HG03469 (cell line): ENCODE data around the gene SKOR1.

Source experiments
- ATAC-seq: cut with Tn5 transposase; IDR thresholded peaks from one replicate; pipeline ENCODE4 v1.9.1; 2021; ENCODE audit warnings: mild to moderate bottlenecking, moderate library complexity, moderate number of reproducible peaks; ENCODE audit not compliant: unreplicated experiment

The SKOR1 gene

DNA sequence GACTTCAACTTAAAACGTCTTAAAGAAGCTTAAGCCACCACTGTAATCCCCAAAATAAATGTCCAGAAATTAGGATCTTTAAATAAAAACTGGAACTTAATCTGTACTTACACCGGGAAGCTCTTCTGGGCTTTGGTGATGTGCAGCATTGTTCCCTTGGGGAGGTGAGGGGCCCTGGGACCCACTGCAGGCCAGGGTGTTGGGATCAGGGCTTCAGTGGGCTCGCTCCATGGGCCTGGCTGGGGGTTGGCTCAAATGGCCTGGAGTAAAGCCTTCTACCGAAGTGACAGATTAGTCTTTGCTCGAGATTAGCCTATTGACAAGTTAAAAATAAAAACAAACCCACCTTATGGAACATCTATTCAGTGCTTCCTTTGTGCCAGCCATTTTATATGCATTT lies 20.7 kb downstream of the SKOR1 start:
- no peak for ATAC-seq

DNA sequence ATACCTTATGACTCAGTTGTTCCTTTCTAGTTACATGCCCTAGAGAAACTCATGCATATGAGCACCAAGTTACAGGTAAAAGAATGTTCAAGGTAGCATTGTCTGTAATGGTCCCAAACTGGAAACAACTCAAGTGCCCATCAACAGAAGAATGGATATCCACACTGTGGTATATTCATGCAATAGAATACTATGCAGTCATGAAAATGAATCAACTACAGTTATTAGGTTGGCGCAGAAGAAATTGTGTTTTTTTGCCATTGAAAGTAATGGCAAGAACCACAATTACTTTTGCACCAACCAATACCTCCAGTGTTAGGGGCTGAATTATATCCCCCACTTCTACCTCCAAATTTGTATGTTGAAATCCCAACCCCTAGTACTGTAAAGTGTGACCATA lies 24.2 kb downstream of the SKOR1 start:
- ATAC-seq, result no peak

DNA sequence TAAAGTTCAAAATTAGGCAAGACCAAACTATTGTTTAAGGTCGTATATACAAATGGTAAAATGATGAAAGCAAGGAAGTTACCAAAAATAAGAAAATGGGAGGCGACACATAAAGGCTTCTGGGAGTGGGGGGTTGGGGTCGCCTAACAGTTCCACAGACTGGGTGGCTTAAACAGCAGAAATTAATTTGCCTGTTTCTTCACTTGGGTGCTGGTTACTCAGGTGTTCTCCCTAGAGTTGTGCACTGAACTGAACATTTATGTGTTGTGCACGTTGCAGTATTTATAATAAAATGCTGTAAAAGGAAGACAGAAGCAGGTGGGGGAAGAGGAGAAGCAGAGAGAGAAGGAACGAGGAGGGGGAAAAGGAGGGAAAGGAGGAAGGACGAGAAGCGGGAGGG lies 25.0 kb downstream of the SKOR1 start:
- ATAC-seq, result no peak

DNA sequence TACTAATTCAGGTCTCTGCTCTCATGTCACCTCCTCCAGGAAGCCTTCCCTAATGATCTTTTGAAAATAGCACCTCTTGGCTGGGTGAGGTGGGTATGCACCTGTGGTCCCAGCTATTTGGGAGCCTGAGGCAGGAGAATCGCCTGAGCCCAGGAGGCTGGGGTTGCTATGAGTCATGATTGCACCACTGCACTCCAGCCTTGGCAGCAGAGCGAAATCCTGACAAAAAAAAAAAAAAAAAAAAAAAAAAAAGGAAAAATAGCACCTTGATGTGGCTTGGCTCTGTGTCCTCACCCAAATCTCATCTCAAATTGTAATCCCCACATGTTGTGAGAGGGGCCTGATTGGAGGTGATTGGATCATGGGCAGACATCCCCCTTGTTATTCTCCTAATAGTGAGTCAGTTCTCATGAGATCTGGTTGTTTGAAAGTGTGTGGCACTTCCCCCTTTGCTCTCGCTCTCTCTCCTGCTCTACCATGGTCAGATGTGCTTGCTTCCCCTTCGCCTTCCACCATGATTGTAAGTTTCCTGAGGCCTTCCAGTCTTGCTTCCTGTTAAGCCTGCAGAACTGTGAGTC lies 25.8 kb downstream of the SKOR1 start:
- ATAC-seq, result no peak

DNA sequence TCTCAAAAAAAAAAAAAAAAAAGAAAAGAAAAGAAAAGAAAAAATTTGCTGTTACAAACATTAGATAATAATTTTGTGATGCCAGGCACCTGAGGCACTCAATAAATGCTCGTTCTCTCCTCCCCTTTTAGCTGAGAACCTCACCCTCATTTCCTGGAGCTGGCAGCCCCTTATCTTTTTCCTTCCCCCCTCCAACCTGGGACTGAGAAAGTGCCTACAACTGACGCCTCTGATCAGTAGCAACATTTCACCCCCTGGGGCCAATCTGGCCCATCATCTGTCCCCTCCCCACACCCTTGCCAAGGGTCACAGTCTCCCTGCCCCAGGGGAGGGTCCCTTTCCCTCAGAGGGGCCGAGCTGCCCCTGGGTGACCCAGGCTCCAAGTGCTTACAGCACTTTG lies 27.1 kb downstream of the SKOR1 start:
- no peak for ATAC-seq

DNA sequence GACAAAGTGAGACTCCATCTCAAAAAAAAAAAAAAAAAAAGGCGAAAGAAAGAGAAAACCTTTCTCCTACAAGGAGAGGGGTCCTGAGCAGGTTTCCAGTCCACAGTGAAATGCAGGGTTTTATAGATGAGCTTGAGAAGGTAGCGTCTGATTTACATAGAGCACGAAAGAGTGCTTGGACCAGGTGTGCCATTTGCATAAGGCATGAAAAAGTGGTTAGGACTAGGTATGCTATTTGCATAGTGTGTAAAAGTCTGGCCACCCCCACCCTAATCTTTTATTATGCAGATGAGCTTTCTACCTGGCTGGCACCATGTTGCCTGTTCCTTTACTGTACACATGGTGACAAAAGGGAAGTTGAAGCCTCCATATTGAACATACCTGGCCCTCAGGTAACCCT lies 28.1 kb downstream of the SKOR1 start:
- ATAC-seq, result no peak

DNA sequence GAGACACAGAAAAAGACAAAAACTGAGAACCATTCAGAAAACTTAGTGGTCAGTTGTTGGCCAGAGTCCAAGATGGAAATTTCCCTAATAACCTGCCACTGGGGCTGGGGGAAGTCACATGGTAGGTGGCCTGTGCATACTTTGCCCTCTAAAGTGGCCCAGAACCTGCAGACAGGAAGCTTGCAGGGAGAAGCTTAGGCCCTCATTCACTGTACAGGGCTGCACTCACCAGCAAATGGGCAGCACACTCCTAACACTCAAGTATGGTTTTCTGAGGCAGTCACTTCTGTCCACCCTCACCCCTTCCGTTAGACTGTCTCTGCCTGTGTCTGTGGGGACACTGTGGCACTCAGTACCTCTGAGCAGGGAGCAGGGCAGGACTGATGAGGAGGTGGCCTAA lies 29.0 kb downstream of the SKOR1 start:
- no peak for ATAC-seq

DNA sequence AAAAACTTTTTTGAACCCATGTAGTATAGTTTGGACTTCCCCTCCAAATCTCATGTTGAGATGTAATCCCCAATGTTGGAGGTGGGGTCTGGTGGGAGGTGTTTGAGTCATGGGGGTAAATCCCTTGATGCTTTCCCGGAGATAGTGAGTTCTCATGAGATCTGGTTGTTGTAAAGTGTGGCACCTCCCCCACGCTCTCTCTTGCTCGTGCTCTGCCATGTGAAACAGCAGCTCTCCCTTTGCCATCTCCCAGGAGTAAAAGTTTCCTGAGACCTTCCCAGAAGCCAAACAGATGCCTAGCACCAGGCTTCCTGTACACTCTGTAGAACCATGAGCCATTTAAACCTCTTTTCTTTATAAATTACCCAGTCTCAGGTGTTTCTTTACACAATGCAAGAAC lies 30.5 kb downstream of the SKOR1 start:
- no peak for ATAC-seq

DNA sequence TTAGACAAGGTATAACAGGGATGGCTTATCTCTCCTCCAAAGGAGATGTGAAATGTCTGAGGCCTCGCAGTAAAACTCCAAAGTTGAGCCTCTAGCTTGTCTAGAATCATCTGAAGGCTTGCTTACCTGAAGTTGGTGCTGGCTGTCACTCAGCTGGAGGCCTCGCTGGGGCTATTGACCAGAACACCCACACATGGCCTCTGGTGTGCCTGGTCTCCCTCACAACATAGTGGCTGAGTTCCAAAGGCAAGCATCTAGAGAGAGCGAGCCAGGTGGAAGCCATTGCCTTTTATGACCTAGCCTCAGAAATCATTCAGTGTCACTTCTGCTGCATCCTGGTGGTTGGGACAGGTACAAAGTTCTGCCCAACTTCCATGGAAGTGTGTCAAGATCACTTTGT lies 31.9 kb downstream of the SKOR1 start:
- ATAC-seq, result no peak

DNA sequence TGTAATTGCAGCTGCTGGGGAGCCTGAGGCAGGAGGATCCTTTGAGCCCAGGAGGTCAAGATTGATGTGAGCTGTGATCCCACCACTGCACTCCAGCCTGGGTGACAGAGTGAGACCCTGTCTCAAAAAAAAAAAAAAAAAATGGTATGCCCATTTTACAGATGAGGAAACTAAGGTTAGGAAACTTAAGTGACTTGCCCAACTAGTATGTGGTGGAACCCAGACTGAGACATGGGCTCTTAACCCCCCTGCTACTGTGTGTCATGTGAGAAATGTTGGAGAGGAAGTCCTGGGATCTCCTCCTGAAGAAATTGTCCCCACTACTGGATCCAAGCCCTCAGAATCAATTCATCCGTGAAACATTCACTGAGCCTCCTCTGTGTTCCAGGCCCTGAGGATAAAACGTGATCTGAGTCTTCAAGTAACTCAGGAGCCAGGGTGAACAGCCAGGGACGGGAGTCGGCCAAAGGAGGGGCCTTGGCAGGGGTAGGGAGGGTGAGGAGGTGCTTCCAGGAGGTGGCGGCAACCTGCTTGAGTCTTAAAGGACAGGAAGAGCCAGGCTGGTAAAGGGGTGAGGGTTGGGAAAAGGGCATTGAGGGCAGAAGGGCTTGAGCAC lies 34.1 kb downstream of the SKOR1 start:
- no peak for ATAC-seq

DNA sequence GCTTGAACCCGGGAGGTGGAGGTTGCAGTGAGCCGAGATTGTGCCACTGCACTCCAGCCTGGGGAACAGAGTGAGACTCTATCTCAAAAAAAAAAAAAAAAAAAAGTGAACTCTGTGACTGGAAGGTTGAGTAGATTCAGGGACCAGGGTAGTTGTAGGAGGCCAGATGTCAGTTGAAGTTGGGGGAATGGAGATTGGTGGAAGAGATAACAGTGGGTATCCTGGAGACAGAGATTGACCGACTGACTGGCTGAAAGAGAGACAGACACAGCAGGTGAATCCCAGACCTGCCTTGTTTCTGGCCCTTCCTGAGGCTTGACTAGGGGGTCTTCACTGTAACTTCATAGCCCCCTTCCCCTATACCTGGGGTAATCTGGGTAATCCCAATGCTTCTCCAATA lies 36.7 kb downstream of the SKOR1 start:
- no peak for ATAC-seq

DNA sequence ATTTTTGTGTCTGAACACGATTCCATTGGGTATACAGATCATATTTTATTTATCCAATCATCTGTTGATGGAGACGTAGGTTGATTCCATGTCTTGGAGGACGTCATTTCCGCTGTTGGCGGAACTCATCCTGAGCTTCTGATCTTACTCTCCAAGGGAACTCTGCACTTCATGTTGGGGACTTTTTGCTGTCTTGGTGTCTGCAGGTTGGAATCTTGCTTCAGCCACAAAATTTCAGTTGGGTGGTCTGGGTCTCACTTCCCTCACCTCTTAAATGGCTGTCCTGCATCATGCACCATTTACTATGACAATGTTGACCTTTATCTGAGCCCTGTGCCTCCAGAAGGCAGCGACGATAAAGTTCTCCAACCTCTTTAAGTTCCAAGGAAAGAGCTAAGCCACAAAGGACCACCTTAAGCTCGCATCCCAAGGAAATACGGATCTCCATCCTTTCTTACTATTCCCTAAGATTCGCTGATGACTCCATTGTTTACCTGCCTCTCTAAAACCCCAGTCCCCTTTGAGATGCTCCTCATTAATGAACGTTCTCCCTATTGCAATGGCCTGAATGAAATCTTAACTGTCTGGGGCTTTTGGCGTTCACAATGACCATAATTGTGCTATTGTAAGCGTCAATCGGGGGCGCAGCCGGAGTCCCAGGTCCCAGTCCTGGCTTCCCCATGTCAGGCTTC lies 37.6 kb downstream of the SKOR1 start:
- ATAC-seq, result no peak

DNA sequence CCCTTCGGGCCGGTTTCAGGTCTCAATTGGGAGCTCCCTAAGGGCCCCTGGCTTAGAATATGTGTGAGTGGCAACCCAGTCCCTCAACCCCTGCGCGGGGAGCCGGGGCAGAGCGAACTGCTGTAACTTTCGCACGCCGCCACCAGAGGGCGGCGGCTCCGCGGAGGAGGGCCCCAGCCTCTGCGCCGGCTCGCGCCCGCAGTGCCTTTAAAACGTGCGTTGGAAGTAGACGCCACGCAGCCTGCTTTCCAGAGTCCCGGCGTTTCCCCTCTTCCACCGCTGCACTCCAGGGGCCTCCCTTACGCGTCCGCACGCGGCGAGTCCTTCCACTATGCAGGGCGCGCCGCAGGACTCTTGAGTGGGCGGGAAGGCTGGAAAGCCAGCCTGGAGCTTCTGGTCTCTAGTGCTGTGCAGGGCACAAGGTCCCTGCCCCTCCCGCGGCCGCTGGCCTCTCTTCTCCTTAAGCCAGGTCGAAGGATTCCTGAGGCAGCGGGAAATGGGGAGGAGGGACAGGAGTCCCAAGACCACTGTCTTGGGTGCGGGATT lies 38.2 kb downstream of the SKOR1 start:
- ATAC-seq, result no peak

DNA sequence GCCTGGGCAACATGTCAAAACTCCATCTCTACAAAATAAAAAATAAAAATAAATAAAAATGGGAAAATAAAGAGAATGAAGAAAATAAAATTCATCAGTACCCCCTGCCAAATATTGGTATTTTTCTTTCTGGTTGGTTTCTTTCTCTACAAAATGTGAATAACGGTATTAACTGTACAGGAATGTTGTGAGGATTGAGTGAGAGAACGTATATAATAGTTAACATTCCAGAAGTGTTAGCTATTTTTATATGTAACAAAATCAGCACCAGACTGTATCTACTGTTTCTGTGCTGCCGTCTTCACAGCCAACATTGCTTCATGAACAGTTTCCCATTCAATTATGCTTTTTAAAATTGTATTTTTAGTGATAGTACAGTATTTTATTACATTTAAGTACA lies 40.0 kb downstream of the SKOR1 start:
- no peak for ATAC-seq

DNA sequence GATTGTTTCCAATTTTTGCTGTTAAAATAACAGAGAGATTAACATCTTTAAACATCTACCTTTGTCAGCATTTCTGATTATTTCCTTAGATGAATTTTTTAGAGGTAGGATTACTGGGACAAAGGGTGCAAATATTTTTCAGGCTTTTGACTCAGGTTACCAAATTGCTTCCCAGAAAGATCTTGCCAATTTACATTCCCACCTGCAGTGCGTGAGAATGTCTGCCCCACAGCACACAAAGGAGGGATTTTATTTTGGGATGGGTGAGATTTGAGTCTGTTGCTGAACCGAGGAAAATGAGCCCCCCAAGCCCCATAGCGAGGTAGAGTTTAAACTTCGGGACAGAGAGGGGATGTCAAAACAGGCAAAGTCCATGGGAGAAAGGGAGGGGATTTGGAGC lies 40.5 kb downstream of the SKOR1 start:
- ATAC-seq, result no peak

DNA sequence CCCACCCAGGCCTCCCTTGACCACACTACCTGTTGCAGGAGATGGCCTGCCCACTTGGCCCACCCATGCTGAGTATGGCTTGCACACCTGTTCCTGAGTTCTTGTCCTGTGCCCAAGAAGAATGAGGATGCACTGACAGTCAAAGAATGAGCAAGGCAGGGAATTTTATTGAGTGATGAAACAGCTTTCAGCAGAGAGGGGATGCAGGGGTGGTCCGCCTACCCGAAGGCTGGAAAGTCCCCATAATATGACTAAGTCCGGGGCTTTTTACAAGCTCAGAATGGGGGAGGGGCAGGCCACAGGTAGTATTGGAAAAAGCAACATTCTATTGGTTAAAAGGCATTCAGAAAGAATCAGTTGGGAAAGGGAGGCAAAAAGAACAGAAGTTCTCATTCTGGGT lies 44.4 kb downstream of the SKOR1 start:
- ATAC-seq, result no peak

DNA sequence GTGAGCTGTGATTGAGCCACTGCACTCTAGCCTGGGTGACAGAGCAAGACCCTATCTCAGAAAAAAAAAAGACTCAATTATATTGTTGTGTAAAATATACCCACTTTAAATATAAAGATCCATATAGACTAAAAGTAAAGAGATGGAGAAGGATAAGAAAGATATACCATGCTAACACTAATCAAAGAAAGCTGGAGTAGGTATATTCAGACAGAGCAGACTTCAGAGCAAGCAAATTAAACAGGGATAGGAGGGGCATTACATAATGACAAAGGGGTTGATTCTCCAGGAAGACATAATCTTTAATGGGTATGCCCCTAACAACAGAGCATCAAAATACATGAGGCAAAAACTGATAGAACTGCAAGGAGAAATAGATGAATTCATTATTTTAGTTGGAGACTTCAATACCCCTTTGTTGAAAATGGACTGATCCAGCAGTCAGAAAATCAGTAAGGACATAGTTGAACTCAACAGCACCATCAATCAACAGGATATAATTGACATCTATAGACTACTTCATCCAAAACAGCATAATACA lies 45.6 kb downstream of the SKOR1 start:
- no peak for ATAC-seq

DNA sequence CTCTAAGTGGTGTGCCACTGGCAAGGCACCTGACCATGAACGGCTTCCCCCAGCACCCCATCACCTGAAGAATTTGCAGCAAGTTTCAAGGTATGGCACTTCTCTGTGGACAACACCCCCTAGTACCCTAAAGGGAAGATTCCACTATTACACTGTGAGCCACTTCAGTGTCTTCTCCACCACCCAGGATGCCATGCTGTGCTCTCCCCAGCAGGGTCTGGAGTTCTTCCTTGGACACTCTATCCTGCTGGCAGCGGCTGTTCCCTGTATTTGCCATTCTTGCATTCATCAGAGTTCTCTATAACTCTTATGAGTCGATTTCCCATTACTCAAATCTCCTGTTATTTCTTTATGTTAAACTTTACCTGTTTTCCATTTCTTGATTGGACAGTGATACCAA lies 48.5 kb downstream of the SKOR1 start:
- ATAC-seq, result no peak

DNA sequence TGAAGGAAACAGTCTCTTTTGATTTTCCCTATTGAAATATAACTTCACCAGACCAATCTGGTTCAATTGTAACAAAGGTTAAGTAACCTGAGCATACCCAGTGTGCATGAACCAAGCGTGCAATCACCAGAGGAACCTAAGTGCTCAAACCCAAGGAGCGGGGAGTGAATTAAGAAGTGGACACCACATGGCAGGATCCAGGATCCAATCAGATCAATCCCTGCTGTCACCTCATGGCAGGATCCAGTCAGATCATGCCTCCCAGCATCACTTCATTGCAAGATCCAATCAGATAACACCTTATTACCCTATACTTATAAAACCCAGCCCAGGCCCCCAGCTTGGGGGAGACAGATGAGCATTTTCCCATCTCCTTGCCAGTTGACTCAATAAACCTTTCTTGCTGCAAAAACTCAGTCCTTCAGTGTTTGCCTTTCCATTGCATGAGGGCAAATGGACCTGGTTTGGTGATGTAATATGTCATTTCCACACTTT lies 53.5 kb downstream of the SKOR1 start:
- ATAC-seq, result no peak

DNA sequence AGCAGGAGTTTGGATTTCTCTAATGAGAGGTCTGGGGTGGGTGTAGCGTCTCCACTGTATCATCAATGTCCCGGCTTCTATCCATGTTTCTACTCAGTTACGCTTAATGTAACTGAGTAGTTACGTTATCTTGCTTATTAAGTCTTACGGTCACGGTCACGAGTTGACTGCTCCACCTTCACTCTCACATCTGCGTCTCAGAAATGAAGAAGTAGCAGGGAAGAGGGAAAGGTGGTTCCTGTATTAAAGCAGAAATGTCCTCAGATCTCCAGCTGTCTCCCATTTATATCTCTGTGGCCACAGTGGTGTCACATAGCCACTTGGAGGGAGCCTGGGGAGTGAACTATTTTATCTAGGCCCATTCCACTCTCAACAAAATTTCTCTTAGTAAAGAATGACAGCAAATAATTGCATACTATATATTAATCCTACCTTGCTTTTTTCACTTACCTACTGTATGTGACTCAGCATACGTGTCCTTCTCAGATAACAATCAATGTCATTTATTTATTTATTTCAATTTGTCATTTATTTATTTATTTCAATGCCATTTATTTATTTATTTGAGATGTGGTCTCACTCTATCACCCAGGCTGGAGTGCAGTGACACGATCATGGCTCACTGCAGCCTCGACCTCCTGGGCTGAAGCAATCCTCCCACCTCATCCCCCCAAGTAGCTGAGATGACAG lies 54.3 kb downstream of the SKOR1 start:
- ATAC-seq, result no peak

DNA sequence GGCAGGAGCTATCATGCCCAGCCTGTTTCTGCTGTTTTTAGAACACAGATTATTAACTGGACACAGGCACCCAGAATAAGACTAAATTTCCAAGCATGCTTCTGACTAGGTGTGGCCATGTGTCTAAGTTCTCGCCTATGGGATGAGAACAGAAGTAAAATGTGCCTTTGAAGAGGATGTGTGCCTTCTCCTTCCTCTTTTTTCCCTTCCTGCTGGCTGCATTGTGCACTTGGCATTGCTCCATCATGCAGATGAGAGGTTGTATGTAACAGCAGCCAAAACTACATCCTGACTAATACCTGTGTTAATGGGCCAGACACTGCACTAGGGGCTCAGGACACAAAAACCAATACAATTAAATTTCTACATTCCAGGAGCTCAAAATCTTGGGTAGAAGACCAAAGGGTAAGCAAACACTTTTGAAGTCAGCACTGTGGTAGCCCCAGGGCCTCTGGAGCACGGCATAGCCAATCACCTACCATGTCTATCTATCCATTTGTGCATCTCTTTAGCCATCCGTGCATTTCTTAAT lies 55.4 kb downstream of the SKOR1 start:
- no peak for ATAC-seq
